ENCODE measurements around the gene ZBTB6. TPM values are rescaled to one million over a fixed set of nuclear protein-coding genes. Genes with fewer than 3 reads are reported as not detected.

The ZBTB6 gene
- total and polyA plus RNA-seq, 9 of the 15 experiments (the other 6 are each of a cell fraction or from before 2014, with no cell fraction given) = 1.4 to 7.2 (median 5.3) TPM

DNA sequence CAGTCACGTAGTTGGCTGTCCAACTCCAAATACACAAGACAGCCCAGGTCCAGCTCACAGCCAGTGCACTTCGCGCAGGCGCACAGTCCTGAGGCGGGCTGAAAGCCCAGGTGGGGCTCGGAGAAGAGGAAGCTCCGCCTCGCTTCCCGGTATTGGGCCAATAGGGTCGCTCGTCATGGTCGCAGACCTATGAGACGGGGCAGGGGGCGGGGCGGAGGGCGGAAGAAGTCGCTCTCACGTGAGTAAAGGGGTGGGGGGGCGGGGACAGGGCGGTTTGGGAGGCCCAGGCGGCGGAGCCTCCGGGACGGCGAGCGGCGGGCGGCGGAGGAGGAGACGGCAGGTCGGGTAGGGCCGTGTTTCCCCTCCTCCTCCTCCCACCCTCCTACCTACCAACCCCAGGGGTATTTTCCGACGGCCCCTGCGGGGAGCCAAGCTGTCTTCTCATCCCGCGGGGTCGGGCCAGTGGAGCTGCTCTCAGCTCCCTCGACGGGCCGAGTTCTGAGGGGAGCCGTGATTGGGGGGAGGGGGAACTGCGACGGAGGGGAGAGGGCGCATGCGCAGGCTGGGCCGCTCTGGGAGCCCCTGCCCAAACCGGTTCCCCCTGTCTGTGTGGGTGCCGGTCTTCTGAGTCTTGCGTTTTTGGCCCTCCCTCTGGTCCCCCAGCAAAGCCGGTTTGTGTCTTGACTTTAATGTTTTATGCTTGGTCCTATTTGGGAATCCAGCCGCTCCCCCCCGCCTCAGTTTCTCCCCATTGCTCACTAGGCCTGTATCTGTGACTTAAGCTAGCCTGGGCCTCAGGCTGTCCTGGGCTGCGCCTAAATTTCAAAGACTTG lies 27.8 kb upstream of the ZBTB6 start, which contains the start of gene RABGAP1 (continued):
- TF ChIP-seq IRF1 (CRISPR knock-in tag; IDR thresholded peaks at IDR 0.05; ENCODE audit: borderline replicate concordance) (no peak), NEUROD1 (IDR thresholded peaks at IDR 0.05; ENCODE audit: borderline replicate concordance, low read depth, low read length, partially characterized antibody) (no peak), GATA2 (CRISPR knock-in tag; IDR thresholded peaks at IDR 0.05) (no peak), ZNF740 (CRISPR knock-in tag; IDR thresholded peaks at IDR 0.05) (peak; percentile 68; the same call in 1 of the 2 replicates), ZNF740 (tag; IDR thresholded peaks at IDR 0.05) (peak in 1 of 2 experiments; percentile 91; a peak in 2 of 4 replicates), HES1 (IDR thresholded peaks at IDR 0.05; ENCODE audit: low read depth) (no peak), ZBTB5 (IDR thresholded peaks at IDR 0.05) (no peak), PTRF (tag; IDR thresholded peaks at IDR 0.05) (no peak), AFF1 (IDR thresholded peaks at IDR 0.05; ENCODE audit: low read depth in 1 of 2, partially characterized antibody in 2 of 2) (peak in 1 of 2 experiments; percentile 50), TCF7 (IDR thresholded peaks at IDR 0.05; ENCODE audit: borderline replicate concordance) (peak; percentile 54; the same call in 1 of the 2 replicates), ZNF639 (CRISPR knock-in tag; conservative IDR thresholded peaks at IDR 0.05 in 1 of 2, IDR thresholded peaks at IDR 0.05 in 1 of 2) (peak in 1 of 2 experiments; percentile 92; a peak in 2 of 4 replicates), NFIC (IDR thresholded peaks at IDR 0.05) (peak; percentile 89), CREB1 (IDR thresholded peaks at IDR 0.05) (peak; percentile 91), CREB1 (CRISPR knock-in tag; IDR thresholded peaks at IDR 0.05) (peak; percentile 94), ILF3 (IDR thresholded peaks at IDR 0.05; ENCODE audit: borderline replicate concordance) (no peak), MEIS2 (IDR thresholded peaks at IDR 0.05; ENCODE audit: partially characterized antibody) (peak; percentile 81)
